COLO829 (cell line): ENCODE measurements around the gene KCNK18.

ENCODE experiments used
- DNase-seq: peaks from one replicate; pipeline ENCODE4 v3.0.0; 2012; ENCODE audit warnings: low spot score

Gene KCNK18

DNA sequence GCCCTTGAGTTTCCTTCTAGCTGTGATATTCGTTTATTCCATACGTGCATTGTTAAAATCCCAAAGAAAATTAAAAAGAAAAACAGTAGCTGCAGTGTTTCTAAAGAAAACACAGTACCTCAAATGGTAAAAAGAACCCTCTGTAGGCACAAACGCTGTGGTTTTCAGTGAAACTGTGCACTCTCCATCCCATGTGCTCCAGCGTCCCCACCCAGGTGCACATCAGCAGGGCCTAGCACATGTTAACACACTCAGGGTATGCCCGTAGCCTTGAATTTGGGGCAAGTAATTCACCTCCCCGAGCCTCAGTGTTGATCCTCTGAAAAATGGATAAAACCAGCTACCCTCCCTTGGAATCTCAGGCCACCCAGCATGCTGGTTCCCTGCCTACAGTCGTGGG, 53.1 kb downstream of the KCNK18 start:
- DNase-seq: no peak

DNA sequence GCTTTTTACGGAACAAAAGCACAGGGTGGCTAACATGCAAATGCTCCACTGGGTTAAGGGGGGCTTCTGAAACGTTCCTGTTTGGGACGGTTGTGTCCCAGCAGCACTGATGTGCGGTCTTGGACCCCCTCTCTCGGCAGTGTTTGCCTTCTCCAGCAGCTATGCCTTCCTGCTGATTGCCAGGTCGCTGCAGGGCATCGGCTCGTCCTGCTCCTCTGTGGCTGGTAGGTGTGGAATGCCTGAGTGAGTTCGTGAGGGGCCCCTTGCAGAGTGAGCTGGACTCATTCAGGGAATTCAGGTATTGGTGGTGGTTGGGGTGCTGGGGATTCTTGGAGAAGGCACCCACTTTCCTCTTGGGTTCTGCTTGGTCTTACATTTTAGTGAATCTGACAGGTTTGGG, 56.6 kb downstream of the KCNK18 start:
- no peak for DNase-seq

DNA sequence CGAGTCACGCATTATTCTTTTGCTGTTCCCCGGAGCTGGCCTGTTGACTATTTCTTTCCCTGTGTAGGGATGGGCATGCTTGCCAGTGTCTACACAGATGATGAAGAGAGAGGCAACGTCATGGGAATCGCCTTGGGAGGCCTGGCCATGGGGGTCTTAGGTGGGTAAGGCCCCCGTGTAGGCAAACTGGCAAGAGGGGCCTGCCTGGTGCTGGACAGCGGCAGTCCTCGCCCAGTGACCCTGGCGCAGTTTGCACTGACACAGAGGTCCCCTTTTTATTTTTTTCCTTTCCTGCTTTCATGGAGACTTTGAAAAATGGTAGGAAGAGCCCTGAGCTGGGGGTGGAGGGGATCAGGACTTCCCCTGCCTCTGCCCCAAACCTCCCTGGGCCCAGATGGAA, 57.0 kb downstream of the KCNK18 start:
- DNase-seq: no peak

DNA sequence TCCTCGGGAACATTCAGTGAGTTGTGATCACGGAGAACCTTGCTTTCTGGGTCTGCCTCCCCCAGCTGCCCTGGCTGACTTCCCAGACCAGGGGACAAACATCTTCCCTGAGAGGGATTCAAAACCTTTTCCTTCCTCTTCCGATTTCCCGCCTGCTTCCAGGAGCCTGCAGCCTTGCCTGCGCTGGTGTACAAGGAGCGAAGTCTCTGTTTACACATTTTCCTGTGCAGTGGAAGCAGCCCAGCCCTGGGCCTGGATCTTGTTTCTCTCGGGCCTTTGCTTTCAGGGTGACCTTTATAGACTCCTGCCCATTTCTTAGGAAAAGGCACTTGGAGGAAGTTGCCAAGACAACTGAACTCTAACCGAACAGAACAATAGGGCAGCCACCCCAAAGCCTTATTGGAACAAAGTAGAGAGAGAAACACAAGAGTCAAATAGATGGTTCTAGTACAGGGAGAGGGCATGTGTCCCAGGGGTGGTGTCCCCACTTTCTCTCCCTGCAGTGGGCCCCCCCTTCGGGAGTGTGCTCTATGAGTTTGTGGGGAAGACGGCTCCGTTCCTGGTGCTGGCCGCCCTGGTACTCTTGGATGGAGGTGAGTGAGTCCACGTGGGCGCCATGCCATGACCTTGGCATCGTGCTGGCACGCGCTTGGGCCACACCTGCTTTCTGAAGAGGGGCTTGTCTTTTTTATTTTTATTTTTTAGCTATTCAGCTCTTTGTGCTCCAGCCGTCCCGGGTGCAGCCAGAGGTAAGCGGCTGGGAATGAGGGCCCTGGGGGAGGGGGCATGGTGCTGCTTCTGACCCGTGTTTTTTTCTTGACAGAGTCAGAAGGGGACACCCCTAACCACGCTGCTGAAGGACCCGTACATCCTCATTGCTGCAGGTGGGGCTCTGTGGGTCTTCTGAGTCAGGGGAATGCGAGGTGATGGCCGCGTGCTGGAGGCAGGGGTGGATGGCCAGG, 57.8 kb downstream of the KCNK18 start:
- DNase-seq: no peak

DNA sequence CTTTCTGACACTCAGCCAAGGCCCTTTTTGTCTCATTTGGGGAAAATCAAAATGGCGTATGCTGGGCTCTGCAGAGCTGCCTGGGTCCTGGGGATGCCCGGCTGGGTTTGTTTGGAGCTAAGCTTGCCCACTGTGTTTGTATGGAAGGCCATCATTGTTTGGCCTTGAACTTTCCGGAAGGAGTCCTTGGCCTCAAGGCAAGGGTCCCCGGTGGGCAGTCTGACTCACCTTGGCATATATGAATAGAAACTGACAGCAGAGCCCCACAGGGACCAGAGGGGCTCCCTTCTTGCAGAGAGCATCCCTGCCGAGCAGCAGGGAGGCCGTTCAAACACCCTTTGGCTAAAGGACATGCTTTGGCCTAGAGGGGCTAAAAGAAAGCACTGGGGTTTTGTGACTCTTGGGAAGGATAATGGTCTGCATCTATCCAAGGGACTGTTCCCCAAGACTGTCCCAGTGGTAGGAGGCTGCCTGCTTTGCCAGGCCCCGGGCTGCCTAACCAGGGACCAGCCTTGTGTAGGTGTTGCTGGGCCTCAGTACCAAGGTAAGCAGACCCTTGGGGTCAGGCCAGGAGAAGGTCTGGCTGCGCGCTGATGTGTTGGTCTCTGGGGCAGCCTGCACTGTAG, 58.7 kb downstream of the KCNK18 start:
- DNase-seq: no peak

DNA sequence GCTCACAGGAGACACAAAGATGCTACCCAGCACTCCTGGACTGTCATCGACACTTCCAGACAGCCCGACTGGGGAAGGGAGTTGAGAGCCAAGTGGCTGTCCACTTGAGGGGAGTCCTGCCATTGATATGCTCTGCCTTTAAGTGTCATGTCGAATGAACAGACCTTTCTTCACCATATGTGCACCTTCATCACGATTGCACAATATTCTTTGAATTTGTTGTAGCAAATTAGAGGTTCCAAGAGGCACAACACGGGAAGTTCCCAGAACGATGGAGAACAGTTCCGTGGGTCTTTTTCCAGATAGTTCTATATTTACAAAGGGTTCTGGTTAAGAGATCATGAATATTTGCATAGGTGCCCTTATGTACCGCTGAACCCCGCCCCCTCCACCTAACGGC, 59.6 kb downstream of the KCNK18 start:
- no peak for DNase-seq

DNA sequence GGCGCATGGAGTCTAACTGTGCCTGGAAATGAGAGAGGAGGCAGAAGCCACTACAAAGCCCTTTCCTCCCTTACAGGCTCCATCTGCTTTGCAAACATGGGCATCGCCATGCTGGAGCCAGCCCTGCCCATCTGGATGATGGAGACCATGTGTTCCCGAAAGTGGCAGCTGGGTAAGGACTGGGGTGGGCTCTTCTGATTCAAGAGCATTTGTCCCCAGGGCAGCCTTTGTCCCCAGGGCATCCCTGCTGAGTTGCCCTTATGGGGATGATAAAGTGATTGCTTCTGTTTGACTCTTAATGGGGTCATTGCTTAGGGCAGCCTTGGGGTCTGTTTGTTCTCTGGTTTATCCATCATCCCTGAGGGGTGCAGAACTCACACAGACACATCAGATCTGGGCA, 60.4 kb downstream of the KCNK18 start:
- DNase-seq: no peak

DNA sequence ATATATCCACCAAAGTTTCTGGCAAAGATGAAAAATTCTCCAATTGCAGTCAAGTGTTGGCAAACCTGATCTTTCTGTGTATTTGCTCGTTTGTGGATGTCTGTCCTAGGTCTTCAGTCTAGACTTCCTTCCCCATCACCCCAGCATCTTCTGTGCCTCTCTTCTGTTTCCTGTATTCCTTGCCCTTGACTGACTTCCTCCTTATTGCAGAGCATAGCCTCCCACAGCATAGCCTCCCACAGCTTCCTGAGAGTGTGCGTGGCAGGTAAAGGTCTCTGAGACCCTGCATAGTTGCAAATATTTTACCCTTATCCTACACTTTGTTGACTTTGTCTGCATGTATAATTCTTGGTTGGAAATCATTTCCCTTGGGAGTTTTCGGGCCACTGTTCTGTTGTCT, 62.0 kb downstream of the KCNK18 start:
- no peak for DNase-seq
